ENCODE results near the gene CDKN1A.
"Not testable (repeated sequence)": the region's sequence is repeated elsewhere in the genome, so short reads cannot be mapped to it uniquely, and the experiment has no call there.

The CDKN1A gene

GRCh38 chr6:36715469-36715868 lies 37.0 kb downstream of the CDKN1A start:
- H3K4me3 Mint-ChIP-seq = no peak overlapping the region
- no peaks in the 10 kb centered on the region for H3K4me1 Mint-ChIP-seq
- H3K27ac Mint-ChIP-seq = no peak overlapping the region

GRCh38 chr6:36716476-36717093 lies 38.1 kb downstream of the CDKN1A start:
- Mint-ChIP-seq H3K4me3 (no peak overlapping the region), H3K4me1 (no peaks in the 10 kb centered on the region), H3K36me3 (no peaks in the 10 kb centered on the region), H3K9me3 (no peaks in the 10 kb centered on the region), H3K27ac (peak overlapping the region; percentile 50)
- no peak for DNase-seq (ENCODE audit: low spot score in 2 of 2)
- ATAC-seq = no peak

More at GRCh38 chr6:36715469-36715868, 37.0 kb downstream of the CDKN1A start:
- ATAC-seq = no peak
- no peak for DNase-seq (ENCODE audit: low spot score in 2 of 2)
- H3K36me3 Mint-ChIP-seq = no peaks in the 10 kb centered on the region
- no peaks in the 10 kb centered on the region for H3K9me3 Mint-ChIP-seq

GRCh38 chr6:36717231-36717825 lies 38.8 kb downstream of the CDKN1A start:
- ATAC-seq (no peak), DNase-seq (ENCODE audit: low spot score in 2 of 2) (no peak)
- peak overlapping the region; percentile 50 for H3K27ac Mint-ChIP-seq
- no peaks in the 10 kb centered on the region for H3K4me1 Mint-ChIP-seq
- H3K36me3 Mint-ChIP-seq = no peaks in the 10 kb centered on the region
- no peak overlapping the region for H3K4me3 Mint-ChIP-seq
- H3K9me3 Mint-ChIP-seq = no peaks in the 10 kb centered on the region

GRCh38 chr6:36717871-36718540 lies 39.5 kb downstream of the CDKN1A start:
- Mint-ChIP-seq H3K27ac (no peak overlapping the region), H3K36me3 (no peaks in the 10 kb centered on the region), H3K4me3 (no peak overlapping the region), H3K9me3 (no peaks in the 10 kb centered on the region), H3K4me1 (no peaks in the 10 kb centered on the region)
- no peak for ATAC-seq
- DNase-seq (ENCODE audit: low spot score in 2 of 2) = no peak

- no peak for ATAC-seq
- Mint-ChIP-seq H3K9me3 (no peaks in the 10 kb centered on the region), H3K36me3 (no peaks in the 10 kb centered on the region), H3K27ac (no peak overlapping the region), H3K4me1 (no peaks in the 10 kb centered on the region), H3K4me3 (no peak overlapping the region)
- DNase-seq (ENCODE audit: low spot score in 2 of 2) = no peak
Measured at GRCh38 chr6:36718560-36718959, 40.0 kb downstream of the CDKN1A start.

GRCh38 chr6:36719126-36719525 lies 40.6 kb downstream of the CDKN1A start:
- no peaks in the 10 kb centered on the region for H3K9me3 Mint-ChIP-seq
- peak overlapping the region; percentile 17 for H3K27ac Mint-ChIP-seq
- no peak overlapping the region for H3K4me3 Mint-ChIP-seq
- no peaks in the 10 kb centered on the region for H3K4me1 Mint-ChIP-seq
- no peak for DNase-seq (ENCODE audit: low spot score in 2 of 2)
- no peak for ATAC-seq
- H3K36me3 Mint-ChIP-seq = no peaks in the 10 kb centered on the region

- H3K4me1 Mint-ChIP-seq = no peaks in the 10 kb centered on the region
- ATAC-seq (no peak), DNase-seq (ENCODE audit: low spot score in 2 of 2) (no peak)
- H3K36me3 Mint-ChIP-seq = no peaks in the 10 kb centered on the region
- H3K27ac Mint-ChIP-seq = peak overlapping the region; percentile 7
- H3K4me3 Mint-ChIP-seq = no peak overlapping the region
- no peaks in the 10 kb centered on the region for H3K9me3 Mint-ChIP-seq
Measured at GRCh38 chr6:36720251-36721141, 42.0 kb downstream of the CDKN1A start.

- H3K27ac Mint-ChIP-seq = peak overlapping the region; percentile 7
- DNase-seq (ENCODE audit: low spot score in 2 of 2) = no peak
Measured at GRCh38 chr6:36721369-36722140, 43.0 kb downstream of the CDKN1A start.

GRCh38 chr6:36722365-36722764 lies 43.9 kb downstream of the CDKN1A start:
- peaks cover under 1% of the 10 kb centered on the region for H3K4me1 Mint-ChIP-seq
- peaks cover 5% of the 10 kb centered on the region for H3K36me3 Mint-ChIP-seq
- no peaks in the 10 kb centered on the region for H3K9me3 Mint-ChIP-seq
- ATAC-seq (no peak), DNase-seq (ENCODE audit: low spot score in 2 of 2) (no peak)
- H3K27ac Mint-ChIP-seq = no peak overlapping the region
- H3K4me3 Mint-ChIP-seq = no peak overlapping the region

More at GRCh38 chr6:36721369-36722140, 43.0 kb downstream of the CDKN1A start:
- Mint-ChIP-seq H3K4me3 (no peak overlapping the region), H3K4me1 (no peaks in the 10 kb centered on the region), H3K9me3 (no peaks in the 10 kb centered on the region), H3K36me3 (peaks cover 2% of the 10 kb centered on the region)
- ATAC-seq = no peak

- no peak overlapping the region for H3K27ac Mint-ChIP-seq
- peaks cover 5% of the 10 kb centered on the region for H3K4me1 Mint-ChIP-seq
- ATAC-seq = no peak
- peaks cover 5% of the 10 kb centered on the region for H3K36me3 Mint-ChIP-seq
- H3K9me3 Mint-ChIP-seq = no peaks in the 10 kb centered on the region
- no peak for DNase-seq (ENCODE audit: low spot score in 2 of 2)
- H3K4me3 Mint-ChIP-seq = no peak overlapping the region
Measured at GRCh38 chr6:36722879-36723278, 44.4 kb downstream of the CDKN1A start.

GRCh38 chr6:36723992-36724391 lies 45.5 kb downstream of the CDKN1A start:
- H3K27ac Mint-ChIP-seq; H3K4me3 Mint-ChIP-seq; H3K9me3 Mint-ChIP-seq; ATAC-seq; DNase-seq (ENCODE audit: low spot score in 2 of 2); H3K36me3 Mint-ChIP-seq: not testable (repeated sequence)
- peaks cover 12% of the 10 kb centered on the region for H3K4me1 Mint-ChIP-seq

- Mint-ChIP-seq H3K36me3 (peaks cover 5% of the 10 kb centered on the region), H3K4me3 (no peak overlapping the region), H3K9me3 (no peaks in the 10 kb centered on the region), H3K27ac (peak overlapping the region; percentile 18), H3K4me1 (peaks cover 12% of the 10 kb centered on the region)
- DNase-seq (ENCODE audit: low spot score in 2 of 2) (peak in 1 of 2 donors; percentile 70), ATAC-seq (no peak)
Measured at GRCh38 chr6:36724514-36725390, 46.2 kb downstream of the CDKN1A start.

GRCh38 chr6:36725581-36725980 lies 47.1 kb downstream of the CDKN1A start:
- H3K4me3 Mint-ChIP-seq = no peak overlapping the region
- ATAC-seq (no peak), DNase-seq (ENCODE audit: low spot score in 2 of 2) (no peak)
- no peaks in the 10 kb centered on the region for H3K9me3 Mint-ChIP-seq
- H3K36me3 Mint-ChIP-seq = peaks cover 5% of the 10 kb centered on the region
- H3K27ac Mint-ChIP-seq = peak overlapping the region; percentile 68
- peaks cover 12% of the 10 kb centered on the region for H3K4me1 Mint-ChIP-seq

GRCh38 chr6:36727505-36728021 lies 49.0 kb downstream of the CDKN1A start:
- Mint-ChIP-seq H3K9me3 (no peaks in the 10 kb centered on the region), H3K4me1 (peaks cover 19% of the 10 kb centered on the region), H3K36me3 (peaks cover 5% of the 10 kb centered on the region), H3K27ac (peak overlapping the region; percentile 68), H3K4me3 (no peak overlapping the region)
- ATAC-seq (peak; percentile 2), DNase-seq (ENCODE audit: low spot score in 2 of 2) (no peak)
